Activated naive CD8-positive, alpha-beta T cell treated with anti-CD3 and anti-CD28 coated beads, Interleukin-2, amount 50 U/mL, for 16 hours (primary cell): ENCODE data around the gene SP3.

ENCODE experiments used
- DNase-seq: peaks from one replicate; pipeline ENCODE4 v3.0.0-alpha.2; 2020; ENCODE audit warnings: low read depth, low spot score

SP3 gene

DNA sequence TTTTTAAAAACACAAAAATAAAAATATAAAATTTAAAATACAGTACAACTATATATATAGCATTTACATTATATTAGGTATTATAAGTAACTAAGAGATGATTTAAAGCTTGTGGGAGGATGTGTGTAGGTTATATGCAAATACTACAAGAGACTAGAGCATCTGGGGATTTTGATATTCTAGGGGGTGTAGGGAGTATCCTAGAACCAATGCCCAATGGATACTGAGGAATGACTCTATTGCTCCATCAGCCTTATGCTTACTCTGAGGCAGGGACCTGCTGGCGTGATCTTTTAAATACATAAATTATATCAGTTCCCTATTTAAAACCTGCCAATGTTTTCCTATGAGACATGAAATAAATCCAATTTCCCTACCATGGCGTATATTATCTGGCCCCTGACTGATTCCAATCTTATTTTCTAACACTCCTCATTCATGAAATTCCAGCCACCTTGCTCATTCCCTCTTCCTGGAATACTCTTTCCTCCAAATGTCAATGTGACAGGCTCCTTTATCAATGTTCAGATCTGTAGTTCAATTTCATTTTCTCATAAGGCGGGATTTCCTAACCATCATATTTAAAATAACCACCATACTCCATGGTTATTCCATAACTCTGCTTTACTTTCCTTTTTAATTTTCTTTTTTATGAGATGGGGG is 22.2 kb downstream of the SP3 start:
- DNase-seq: no peak

DNA sequence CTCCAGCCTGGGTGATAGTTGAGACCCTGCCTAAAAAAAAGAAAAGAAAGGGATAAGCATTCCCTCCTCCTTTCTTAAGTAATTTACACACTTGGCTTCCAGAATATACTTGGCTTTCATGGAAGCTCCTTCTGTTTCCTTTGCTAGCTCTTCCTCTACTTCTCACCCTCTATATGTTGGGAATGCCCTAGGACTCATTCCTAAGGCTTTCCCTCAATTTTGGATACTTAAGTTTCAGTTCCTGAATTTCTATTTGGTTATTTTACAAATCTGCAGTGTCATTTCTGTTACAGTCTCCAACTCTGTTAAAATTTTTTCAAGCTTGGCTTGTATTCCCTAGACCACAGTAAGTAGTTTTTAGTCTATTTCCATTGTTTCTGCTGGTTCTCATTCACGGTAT is 23.6 kb downstream of the SP3 start:
- DNase-seq: no peak

DNA sequence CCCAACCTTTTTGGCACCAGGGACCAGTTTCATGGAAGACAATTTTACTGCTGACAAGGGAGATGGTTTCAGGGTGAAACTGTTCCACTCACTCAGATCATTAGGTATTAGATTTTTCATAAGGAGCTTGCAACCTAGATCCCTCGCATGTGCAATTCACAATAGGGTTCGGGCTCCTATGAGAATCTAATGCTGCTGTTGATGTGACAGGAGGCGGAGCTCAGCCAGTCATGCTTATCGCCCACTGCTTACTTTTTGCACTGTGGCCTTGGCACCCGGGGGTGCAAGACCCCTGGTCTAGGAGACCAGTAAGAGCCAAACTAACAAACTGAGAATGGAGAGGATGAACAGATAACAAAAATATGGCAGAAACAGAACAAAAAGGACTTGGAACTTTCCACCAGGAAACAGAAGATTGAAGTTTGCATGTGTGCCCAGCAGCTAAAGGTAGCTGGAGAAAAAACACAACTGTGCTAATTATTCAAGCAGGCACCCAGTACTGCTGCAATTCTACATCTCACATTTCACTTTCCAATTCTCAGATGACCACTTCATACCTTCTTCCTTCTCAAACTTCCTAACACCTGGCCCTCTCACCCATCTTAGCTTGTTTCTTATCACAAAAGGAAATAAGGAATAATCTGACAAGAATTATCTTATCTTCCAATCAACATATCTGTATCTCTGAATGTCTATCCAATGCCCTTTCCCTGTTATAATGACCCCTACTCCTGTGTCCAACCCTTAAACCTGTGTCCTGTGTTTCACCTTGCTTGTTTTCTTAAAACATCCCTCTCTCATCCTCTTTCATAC is 24.8 kb downstream of the SP3 start:
- no peak for DNase-seq

DNA sequence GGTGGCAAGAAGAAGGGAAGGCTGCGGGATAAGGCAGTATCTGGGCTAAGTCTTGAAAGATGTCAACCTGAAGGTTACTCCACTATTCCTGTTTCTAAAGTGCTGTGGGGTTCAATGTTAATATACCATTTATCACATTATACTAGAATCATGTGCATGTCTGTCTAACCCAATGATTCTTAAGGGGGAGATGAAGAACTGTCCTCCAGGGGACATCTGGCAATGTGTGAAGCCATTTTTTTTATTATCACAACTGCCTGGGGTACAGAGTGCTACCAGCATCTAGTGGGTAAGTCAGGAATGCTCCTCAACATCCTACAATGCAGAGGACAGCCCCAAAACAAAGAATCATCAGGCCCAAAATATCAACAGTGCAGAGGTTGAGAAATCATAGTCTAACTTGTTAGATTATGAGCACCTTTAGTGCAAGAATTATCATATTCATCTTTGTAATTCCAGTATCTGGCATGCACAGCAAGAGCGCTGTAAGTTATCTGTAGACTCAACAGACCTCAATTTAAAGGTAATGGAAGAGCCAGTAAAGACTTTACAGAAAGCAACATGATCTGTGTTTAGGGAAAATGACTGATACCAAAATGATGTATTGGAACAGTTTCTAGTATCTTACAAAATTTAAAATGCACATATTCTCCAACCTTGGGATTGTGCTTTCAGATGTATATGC is 26.3 kb downstream of the SP3 start:
- DNase-seq: no peak

- DNase-seq: no peak
Measured at GRCh38 chr2:173935305-173935704, 29.9 kb downstream of the SP3 start.

DNA sequence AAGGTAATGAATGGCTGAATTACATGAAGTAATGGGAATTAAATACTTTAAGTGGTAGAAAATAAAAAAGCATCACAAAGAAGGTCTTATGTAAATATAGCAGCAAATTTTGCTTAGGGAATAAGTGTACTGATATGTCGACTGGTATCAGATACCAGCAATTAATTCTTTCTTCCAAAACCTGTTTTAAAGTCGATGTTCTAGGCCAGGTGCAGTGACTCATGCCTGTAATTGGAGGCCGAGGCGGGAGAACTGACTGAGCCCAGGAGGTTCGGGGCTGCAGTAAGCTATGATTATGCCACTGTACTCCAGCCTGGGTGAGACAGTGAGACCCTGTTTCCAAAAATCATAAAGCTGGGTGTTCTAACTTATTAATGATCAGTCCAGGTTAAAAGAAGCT is 30.3 kb downstream of the SP3 start:
- no peak for DNase-seq

GRCh38 chr2:173931751-173932150 is 33.4 kb downstream of the SP3 start:
- DNase-seq: no peak

- DNase-seq: no peak
Measured at GRCh38 chr2:173929441-173929840, 35.7 kb downstream of the SP3 start.

DNA sequence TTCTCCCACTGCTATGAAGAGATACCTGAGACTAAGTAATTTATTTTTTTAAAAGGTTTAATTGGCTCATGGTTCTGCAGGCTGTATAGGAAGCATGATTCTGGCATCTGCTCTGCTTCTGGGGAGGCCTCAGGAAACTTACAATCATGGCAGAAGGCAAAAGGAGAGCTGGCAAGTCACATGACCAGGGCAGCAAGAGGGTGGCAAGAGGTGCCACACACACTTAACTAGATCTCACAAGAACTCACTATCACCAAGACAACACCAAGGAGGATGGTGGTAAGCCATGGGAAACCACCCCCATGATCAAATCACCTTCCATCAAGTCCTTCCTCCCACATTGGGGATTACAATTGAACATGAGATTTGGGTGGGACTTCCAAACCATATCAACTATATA is 38.3 kb downstream of the SP3 start:
- DNase-seq: no peak

GRCh38 chr2:173924285-173924684 is 40.9 kb downstream of the SP3 start:
- DNase-seq: no peak

- DNase-seq: no peak
Measured at GRCh38 chr2:173922760-173923159, 42.4 kb downstream of the SP3 start.

- no peak for DNase-seq
Measured at GRCh38 chr2:173922068-173922467, 43.1 kb downstream of the SP3 start.

- no peak for DNase-seq
Measured at GRCh38 chr2:173914055-173914927, 50.9 kb downstream of the SP3 start.

DNA sequence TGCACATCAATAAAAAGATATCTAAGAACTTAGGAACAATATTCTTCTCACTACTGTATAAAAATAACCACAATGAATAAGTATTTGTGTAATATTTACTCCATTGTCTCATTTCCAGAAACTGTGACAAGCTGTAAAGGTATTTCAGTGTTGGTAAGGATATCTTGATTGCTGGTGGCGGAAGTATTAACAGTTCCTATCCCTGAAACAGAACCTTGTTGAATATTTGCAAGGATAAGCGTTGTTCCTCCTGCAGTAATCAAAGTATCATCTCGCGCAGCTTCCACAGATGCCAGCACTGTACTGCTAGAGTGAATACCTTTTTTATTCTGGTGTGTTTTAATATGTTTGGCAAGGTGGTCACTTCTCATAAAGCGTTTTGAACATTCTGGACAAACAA is 55.3 kb downstream of the SP3 start:
- DNase-seq: no peak

GRCh38 chr2:173906626-173907025 is 58.5 kb downstream of the SP3 start:
- DNase-seq: no peak

GRCh38 chr2:173903601-173904394 is 61.4 kb downstream of the SP3 start:
- no peak for DNase-seq

- no peak for DNase-seq
Measured at GRCh38 chr2:173898996-173899395, 66.2 kb downstream of the SP3 start.

DNA sequence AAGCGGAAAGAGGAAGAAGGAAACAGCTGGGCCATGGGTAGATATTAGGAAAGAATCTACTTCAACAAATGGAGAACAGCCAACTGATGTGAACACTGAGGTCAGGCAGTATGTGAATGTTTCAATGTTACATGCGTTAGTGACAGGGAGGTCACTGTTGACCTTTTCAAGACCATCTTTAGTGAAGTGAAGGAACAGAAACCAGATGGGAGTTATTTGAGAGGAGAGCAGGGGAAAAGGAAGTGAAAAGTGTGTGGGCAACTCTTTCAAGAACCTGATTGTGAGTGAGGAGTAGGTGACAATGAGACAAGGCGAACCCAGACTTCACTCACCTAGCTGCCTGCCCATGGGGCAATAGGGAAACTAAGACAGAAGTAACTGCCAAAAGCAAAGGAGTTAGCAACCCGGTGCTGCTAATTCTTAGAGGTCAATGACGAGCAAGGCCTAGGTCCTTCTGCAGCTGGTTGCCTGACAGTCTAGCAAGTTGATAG is 67.0 kb downstream of the SP3 start:
- no peak for DNase-seq

DNA sequence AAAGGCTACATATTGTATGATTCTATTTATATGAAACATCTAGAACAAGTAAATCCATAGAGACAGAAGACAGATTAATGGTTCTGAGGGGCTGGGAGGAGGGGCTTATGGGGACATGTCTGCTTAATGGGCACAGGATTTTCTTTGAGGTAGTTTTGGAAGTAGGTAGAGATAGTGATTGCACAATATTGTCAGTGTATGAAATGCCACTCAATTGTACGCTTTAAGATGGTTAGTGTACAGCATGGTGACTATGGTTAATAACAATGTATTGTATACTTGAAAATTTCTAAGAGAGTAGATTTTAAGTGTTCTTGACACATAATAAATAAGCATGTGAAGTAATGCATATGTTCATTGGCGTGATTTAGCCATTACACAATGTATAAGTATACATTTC is 68.4 kb downstream of the SP3 start:
- no peak for DNase-seq

DNA sequence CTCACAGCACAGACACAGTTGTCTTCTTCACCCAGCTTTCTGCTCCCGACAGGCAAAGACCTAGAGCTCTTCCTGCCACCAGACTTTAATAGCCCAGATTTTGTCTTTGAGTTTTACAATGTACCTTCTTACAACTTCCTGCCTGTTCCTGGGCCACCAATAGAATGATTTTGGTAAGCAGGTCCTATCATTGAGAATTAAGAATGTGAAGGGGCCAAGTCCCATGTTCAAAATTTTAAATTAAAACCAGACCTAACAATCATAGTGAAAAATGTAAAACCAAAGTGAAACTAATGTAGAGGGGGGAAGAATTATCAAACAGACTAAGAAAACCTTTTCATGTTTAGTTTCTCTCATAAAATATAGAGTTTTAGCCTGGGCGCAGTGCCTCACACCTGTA is 72.8 kb downstream of the SP3 start:
- DNase-seq: no peak
